Coronary artery (tissue), 2 donors: ENCODE data around the gene KATNB1.

Experiments used
- DNase-seq: peaks from one replicate; pipeline ENCODE4 v3.0.0-alpha.2; 2017; ENCODE audit warnings: low spot score
- H3K27ac ChIP-seq, 2 donors: fragments of 200-600 bp; sonication (generic); one replicate each; pipeline ENCODE4 v1.5.1; 2016 to 2019
- H3K4me3 ChIP-seq: fragments of 200-600 bp; sonication (generic); 2 replicates; pipeline ENCODE4 v1.5.1; 2016; ENCODE audit warnings: mild to moderate bottlenecking, moderate library complexity
- CTCF ChIP-seq: fragments of 200-600 bp; sonication (generic); IDR thresholded peaks from one replicate; pipeline ENCODE4 v1.5.1; 2019; ENCODE audit warnings: antibody characterized with exemption

The KATNB1 gene

GRCh38 chr16:57739756-57740422 is 4.3 kb downstream of the KATNB1 start:
- H3K4me3 ChIP-seq = no peak overlapping the region
- no peak overlapping the region for H3K27ac ChIP-seq
- TF ChIP-seq CTCF = no peak
- no peak for DNase-seq

DNA sequence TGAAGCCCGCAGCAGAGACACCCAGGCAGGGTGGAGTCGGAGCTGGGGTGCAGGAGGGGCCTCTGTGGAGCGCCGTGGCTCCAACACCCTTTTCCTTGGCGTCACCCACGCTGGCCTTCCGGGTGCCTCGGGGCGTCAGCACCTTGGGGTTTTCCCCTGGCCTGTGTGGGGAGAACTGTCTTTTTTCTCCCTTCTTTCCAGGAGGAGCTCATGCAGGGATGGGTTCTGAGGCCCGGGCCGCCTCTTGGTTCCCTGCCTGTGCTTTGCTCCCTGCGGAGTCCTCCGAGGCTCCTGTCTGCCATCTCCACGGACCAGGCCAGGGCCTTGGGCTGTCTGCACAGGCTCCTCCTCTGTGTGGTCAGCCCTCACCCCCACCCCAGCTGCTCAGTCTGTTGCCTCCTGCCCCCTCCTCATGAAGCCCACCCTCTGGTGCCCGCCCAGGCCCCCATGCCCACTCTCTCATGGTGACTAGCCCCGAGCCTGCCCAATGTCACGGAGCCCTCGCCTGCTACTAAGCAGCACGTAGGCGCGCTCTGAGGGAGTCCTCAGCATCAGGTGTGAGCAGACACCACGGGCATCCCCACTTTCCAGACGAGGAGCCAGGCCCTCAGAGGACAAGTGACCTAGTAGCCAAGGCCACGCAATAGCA is 5.0 kb downstream of the KATNB1 start:
- Histone ChIP-seq H3K4me3 (no peak overlapping the region), H3K27ac (no peak overlapping the region)
- no peak for TF ChIP-seq CTCF
- DNase-seq = no peak

DNA sequence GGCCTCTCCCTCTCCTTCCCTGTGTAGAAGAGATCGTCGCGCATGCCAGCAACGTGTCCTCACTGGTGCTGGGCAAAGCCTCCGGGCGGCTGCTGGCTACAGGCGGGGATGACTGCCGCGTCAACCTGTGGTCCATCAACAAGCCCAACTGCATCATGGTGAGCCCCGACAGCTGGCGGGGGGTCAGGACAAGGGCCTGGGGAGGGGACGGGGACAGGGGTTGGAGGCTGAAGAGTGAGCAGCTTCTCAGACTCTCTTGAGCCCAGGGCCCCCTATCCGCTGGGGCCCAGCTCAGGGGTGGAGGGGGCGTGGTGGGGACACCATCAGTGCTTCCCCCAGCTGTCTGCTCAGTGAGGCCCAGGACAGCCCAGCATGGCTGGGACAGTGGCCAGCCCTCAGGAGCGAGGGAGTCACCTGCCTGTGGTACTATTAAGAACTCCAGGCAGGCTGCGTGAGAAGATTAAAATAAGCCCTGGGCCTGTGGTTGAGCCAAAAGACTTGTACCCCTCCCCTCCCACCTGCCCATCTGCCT is 6.2 kb downstream of the KATNB1 start:
- no peak for DNase-seq
- Histone ChIP-seq H3K27ac (no peak overlapping the region), H3K4me3 (no peak overlapping the region)
- TF ChIP-seq CTCF = no peak

DNA sequence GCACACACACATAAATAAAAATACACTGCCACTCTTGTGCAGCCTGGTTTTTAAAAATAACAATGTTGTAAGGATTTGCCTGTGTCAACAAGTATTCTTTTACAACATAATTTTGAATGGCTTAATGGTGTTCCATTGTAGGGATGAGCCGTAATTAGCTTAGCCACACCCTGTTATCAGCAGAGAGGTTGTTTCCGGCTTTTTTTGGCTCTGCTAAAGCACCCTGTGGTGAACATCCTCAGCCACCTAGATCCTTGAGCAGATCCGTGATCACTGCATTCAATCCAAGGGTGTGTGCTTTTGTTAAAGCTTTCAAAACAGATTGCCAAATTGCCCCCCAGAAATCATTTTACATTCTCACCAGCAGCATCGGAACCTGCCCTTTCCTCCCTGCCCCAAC is 7.0 kb downstream of the KATNB1 start:
- Histone ChIP-seq H3K27ac (no peak overlapping the region), H3K4me3 (no peak overlapping the region)
- DNase-seq = no peak
- no peak for TF ChIP-seq CTCF

DNA sequence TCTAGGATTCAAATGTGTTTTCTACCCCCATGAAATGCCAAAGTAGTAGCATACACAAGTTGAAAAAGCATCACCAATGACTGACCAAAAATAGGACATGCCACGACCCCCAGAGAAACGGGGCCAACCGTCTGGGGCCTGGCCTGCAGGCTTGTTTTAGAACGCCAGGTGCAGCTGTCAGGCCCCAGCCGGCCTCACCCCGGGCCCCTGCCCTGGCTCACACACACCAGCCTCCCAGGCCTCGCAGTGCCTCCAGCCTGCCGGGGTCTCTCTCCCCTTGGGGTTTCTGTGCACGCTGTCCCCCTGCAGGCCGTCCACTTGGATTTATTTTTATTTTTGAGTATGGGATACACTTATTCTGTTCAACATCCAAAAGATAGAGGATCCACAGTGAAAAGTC is 7.9 kb downstream of the KATNB1 start:
- no peak for DNase-seq
- no peak for TF ChIP-seq CTCF
- H3K4me3 ChIP-seq = no peak overlapping the region
- no peak overlapping the region for H3K27ac ChIP-seq

DNA sequence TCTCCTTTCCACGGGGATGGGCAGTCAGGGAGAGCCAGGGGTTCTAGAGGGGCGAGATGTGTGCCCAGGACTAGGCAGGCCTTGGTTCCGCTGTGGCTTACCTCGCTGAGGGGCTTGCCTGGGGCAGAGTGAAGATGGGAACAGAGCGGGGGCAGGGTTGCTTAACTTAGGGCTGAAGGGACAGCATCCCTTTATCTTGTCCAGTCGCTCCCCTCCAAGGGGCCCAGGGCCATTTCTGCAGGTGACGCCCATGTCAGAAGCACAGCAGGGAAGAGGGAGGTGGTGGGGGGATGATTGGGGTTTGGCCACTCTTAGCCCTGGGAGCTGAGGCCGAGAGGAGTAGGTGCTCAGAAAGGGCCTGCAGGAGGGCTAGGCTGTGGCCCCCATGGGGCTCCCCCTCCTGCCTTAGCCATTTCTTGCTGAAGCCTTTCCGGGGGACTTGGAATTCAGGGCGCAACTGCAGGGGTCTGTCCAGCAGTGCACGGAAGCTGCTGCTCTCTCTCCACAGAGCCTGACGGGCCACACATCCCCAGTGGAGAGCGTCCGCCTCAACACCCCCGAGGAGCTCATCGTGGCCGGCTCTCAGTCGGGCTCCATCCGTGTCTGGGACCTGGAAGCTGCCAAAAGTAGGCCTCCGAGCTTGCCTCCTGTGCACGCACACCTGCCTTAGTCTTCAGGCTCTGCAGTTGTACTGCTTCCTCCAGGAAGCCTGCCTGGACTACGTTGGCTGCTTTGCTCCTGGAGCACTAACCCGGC is 8.5 kb downstream of the KATNB1 start:
- H3K4me3 ChIP-seq = no peak overlapping the region
- no peak overlapping the region for H3K27ac ChIP-seq
- TF ChIP-seq CTCF = no peak
- DNase-seq = no peak
